Rectal smooth muscle tissue (tissue), 1 donor: ENCODE results near the gene SRPK1.

ENCODE experiments used
- H3K27ac ChIP-seq: one replicate; pipeline ENCODE4 v1.7.0; 2013; ENCODE audit warnings: low read depth, low read length, inconsistent platforms
- H3K27me3 ChIP-seq: one replicate; pipeline ENCODE4 v1.7.0; 2013; ENCODE audit warnings: low read length; ENCODE audit not compliant: control insufficient read depth, insufficient read depth
- H3K36me3 ChIP-seq: one replicate; pipeline ENCODE4 v1.7.0; 2013; ENCODE audit warnings: low read length; ENCODE audit not compliant: control insufficient read depth, insufficient read depth
- H3K4me1 ChIP-seq: one replicate; pipeline ENCODE4 v1.7.0; 2013; ENCODE audit warnings: low read length; ENCODE audit not compliant: control insufficient read depth, insufficient read depth
- H3K4me3 ChIP-seq: one replicate; pipeline ENCODE4 v1.7.0; 2013; ENCODE audit warnings: low read length
- H3K9ac ChIP-seq: one replicate; pipeline ENCODE4 v1.7.0; 2013; ENCODE audit warnings: low read length

SRPK1 gene

DNA sequence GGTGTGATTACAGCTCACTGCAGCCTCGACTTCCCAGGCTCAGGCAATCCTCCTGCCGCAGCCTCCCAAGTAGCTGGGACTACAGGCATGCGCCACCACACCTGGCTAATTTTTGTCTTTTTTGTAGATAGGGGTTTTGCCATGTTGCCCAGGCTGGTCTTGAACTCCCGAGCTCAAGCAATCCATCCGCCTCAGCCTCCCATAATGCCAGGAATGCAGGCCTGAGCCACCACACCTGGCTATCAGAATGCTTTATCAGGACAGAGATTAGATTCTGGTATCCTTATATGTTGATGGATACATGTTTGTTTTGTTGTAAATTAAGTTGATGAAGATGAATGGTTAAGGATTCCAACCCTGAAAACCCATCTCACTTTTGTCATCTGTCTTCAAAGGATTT lies 91.6 kb downstream of the SRPK1 start:
- Histone ChIP-seq H3K36me3 (no peaks in the 10 kb centered on the region), H3K9ac (no peak overlapping the region), H3K27me3 (no peaks in the 10 kb centered on the region)

DNA sequence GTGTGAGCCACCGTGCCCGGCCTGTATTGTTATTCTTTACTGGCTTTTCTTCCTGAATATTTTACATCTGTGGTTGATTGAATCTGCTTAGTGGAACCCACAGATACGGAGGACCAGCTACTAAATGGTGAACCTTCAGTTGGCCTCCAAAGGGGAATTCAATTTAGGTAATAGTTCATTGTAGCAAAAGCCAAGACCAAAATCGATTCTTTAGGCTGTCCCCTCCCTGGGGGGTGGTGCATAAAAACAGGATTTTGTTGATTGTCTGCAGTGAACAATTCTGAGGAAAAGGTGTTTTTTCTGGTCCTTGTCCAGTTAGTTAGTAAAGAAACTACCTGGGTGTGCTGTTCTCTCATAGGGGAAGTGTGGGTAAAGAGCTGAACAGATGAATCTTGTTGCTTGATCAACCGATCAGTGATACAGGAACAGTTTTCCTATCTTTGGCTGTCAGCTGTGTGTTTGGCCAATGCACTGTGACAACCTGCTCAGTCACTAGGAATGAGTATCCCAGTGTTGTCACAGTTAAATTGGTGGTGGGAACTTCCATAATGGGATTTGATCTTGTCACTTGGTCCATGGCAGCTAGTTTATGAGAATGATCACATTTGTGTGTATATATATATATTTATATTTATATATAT lies 96.2 kb downstream of the SRPK1 start:
- Histone ChIP-seq H3K27ac (no peak overlapping the region), H3K27me3 (no peaks in the 10 kb centered on the region), H3K4me3 (no peak overlapping the region), H3K36me3 (no peaks in the 10 kb centered on the region), H3K4me1 (no peaks in the 10 kb centered on the region), H3K9ac (no peak overlapping the region)

More for the DNA sequence above, 91.6 kb downstream of the SRPK1 start:
- Histone ChIP-seq H3K4me1 (no peaks in the 10 kb centered on the region), H3K4me3 (no peak overlapping the region), H3K27ac (no peak overlapping the region)

DNA sequence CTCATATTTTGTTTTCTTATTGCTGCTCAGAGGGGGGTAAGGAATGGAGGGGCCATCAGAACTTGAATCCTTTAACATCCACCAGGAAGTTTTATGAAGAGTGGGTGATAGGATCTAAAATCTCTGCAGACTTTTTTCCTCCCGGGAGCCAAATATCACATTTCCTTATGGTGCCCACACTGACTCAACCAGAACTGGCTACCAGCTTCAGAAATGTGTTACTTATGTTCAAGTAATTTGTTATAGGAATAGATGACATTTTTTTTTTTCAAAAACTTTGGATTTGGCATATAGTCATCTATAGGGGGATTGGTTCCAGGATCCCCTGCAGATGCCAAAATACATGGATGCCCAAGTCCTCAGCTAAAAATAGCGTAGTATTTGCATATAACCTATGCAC lies 97.3 kb downstream of the SRPK1 start:
- Histone ChIP-seq H3K4me3 (no peak overlapping the region), H3K4me1 (no peaks in the 10 kb centered on the region), H3K27me3 (no peaks in the 10 kb centered on the region), H3K36me3 (no peaks in the 10 kb centered on the region), H3K27ac (no peak overlapping the region), H3K9ac (no peak overlapping the region)

DNA sequence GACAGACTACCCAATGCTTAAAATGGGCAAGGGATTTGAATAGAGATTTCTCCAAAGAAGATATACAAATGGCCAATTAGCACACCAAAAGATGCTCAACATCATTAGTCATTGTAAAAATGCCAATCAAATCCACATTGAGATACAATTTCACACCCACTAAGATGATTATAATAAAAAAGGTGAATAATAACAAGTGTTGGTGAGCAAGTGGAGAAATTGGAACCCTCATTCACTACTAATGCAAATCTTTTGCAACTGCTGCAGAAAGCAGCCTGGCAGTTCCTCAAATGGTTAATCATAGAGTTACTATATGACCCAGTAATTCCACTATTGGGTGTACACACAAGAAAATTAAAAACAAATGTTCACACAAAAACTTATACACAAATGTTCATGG lies 103.4 kb downstream of the SRPK1 start:
- Histone ChIP-seq H3K4me1 (no peaks in the 10 kb centered on the region), H3K36me3 (no peaks in the 10 kb centered on the region)

DNA sequence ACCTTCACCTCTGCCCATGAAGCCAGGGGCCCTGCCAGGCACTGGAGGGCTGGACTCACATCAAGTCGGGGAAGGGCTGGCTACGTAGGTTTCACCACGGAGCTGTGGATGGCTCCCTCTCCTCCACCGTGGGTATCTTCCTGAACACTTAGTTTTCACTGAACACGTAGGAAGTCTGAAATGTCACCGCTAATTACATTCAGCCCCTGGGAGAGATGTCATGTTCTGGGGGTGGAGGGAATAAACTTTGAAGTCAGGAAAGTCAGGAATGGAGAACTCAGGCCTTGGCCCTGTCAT lies 109.3 kb downstream of the SRPK1 start:
- Histone ChIP-seq H3K27me3 (peaks cover 4% of the 10 kb centered on the region), H3K9ac (no peak overlapping the region), H3K4me3 (no peak overlapping the region), H3K27ac (no peak overlapping the region), H3K4me1 (no peaks in the 10 kb centered on the region), H3K36me3 (no peaks in the 10 kb centered on the region)

More for the DNA sequence above, 103.4 kb downstream of the SRPK1 start:
- Histone ChIP-seq H3K9ac (no peak overlapping the region), H3K4me3 (no peak overlapping the region), H3K27me3 (no peaks in the 10 kb centered on the region), H3K27ac (no peak overlapping the region)

- H3K27me3 ChIP-seq: peaks cover 5% of the 10 kb centered on the region
- H3K27ac ChIP-seq: no peak overlapping the region
Observed at GRCh38 chr6:35810971-35811698, 109.8 kb downstream of the SRPK1 start.

DNA sequence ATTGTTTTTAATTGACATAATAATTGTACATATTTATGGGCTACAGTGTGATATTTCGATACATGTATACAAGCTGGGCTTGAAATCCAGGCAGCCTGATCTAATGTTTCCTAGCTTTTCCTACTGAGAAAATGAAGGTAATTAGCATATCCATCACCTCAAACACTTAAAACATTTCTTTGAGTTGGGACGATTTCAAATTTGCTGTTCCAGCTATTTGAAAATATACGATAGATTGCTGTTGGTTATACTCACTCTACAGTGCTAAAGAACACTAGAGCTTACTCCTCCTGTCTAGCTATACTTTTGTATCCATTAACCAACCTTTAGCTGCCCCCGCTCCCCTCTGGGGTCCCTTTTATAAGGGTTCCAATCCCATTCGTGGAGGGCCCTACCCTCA lies 111.1 kb downstream of the SRPK1 start:
- no peak overlapping the region for H3K27ac ChIP-seq
- peaks cover 13% of the 10 kb centered on the region for H3K27me3 ChIP-seq
- no peaks in the 10 kb centered on the region for H3K4me1 ChIP-seq
- H3K4me3 ChIP-seq: no peak overlapping the region
- H3K9ac ChIP-seq: no peak overlapping the region
- H3K36me3 ChIP-seq: no peaks in the 10 kb centered on the region

More at GRCh38 chr6:35810971-35811698, 109.8 kb downstream of the SRPK1 start:
- Histone ChIP-seq H3K4me3 (no peak overlapping the region), H3K9ac (no peak overlapping the region), H3K4me1 (no peaks in the 10 kb centered on the region), H3K36me3 (no peaks in the 10 kb centered on the region)

GRCh38 chr6:35808688-35809087 lies 112.2 kb downstream of the SRPK1 start:
- no peak overlapping the region for H3K9ac ChIP-seq

GRCh38 chr6:35804996-35805736 lies 115.7 kb downstream of the SRPK1 start, which contains the start of gene LHFPL5:
TSS of gene LHFPL5 (plus strand) at chr6:35805352. CDS start at chr6:35805671, 319 bp downstream.
- Histone ChIP-seq H3K4me3 (peak within 1 kb of the TSS; percentile 15), H3K9ac (no peak within 1 kb of the TSS), H3K27ac (no peak within 1 kb of the TSS)

More at GRCh38 chr6:35808688-35809087, 112.2 kb downstream of the SRPK1 start:
- H3K27me3 ChIP-seq: peaks cover 13% of the 10 kb centered on the region
- H3K36me3 ChIP-seq: no peaks in the 10 kb centered on the region
- no peak overlapping the region for H3K27ac ChIP-seq
- no peak overlapping the region for H3K4me3 ChIP-seq
- no peaks in the 10 kb centered on the region for H3K4me1 ChIP-seq

GRCh38 chr6:35801148-35801547 lies 119.8 kb downstream of the SRPK1 start:
- no peaks in the 10 kb centered on the region for H3K36me3 ChIP-seq
- peaks cover 8% of the 10 kb centered on the region for H3K27me3 ChIP-seq
- no peaks in the 10 kb centered on the region for H3K4me1 ChIP-seq
- H3K9ac ChIP-seq: no peak overlapping the region
- no peak overlapping the region for H3K27ac ChIP-seq
- H3K4me3 ChIP-seq: no peak overlapping the region

More at GRCh38 chr6:35804996-35805736, 115.7 kb downstream of the SRPK1 start, which contains the start of gene LHFPL5:
- Histone ChIP-seq H3K36me3 (no peaks in the 10 kb centered on the region), H3K27me3 (peaks cover 13% of the 10 kb centered on the region), H3K4me1 (no peaks in the 10 kb centered on the region)

DNA sequence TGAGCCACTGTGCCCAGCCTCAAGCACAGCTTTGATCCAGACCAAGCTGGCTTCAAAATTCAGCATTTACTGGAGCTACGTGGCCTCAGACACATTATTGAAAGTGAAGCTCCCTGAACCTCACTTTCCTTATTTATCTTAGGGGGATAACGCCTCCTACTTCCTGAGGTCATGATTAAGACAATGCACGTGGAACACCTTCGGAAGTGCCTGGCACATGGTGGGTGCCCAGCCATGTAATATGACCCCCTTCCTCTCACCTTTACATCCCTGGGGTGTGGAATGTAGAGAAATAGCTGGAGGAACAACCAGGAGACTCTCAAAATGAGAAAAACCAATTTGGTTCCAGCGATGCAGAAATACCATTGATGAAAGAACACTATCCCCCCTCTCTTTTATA lies 122.2 kb downstream of the SRPK1 start:
- H3K27ac ChIP-seq: no peak overlapping the region

DNA sequence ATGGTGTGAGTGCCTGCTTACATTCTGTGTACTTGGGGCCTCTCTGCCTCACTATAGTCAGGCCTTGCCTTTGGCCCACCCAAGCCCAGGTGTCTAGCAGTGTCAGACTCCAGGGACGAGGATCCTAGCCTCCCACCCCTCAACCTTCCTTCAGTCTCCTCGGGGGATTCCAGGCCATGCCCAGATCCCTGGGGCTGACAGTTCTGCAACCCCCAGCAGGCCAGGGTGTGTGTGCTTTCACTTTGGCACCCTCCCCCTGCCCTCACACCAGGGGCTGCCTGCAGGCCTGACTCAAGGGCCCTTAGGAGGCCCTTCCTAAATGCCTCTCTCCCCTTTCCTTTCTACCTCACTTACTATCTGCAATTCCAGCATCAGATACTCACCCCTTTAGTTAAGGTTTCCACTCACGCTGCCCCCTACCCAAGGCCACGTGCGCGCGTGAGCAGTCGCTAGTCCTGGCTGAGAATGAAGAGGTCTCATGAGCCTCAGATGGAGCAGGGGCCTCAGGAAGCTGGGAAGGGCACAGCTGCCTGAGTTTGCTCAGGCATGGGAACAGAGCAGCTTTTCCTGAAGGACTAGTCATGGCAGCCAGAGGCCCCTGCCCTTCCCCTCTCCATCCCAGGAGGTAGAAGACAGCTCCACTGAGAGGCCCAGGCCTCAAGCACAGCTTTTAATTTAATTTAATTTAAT lies 122.9 kb downstream of the SRPK1 start:
- H3K4me3 ChIP-seq: no peak overlapping the region
- H3K27me3 ChIP-seq: no peaks in the 10 kb centered on the region

More for the DNA sequence above, 122.2 kb downstream of the SRPK1 start:
- H3K4me1 ChIP-seq: no peaks in the 10 kb centered on the region
- no peaks in the 10 kb centered on the region for H3K36me3 ChIP-seq
- H3K4me3 ChIP-seq: no peak overlapping the region
- no peak overlapping the region for H3K9ac ChIP-seq
- no peaks in the 10 kb centered on the region for H3K27me3 ChIP-seq

More for the DNA sequence above, 122.9 kb downstream of the SRPK1 start:
- no peaks in the 10 kb centered on the region for H3K4me1 ChIP-seq
- no peaks in the 10 kb centered on the region for H3K36me3 ChIP-seq
- no peak overlapping the region for H3K9ac ChIP-seq
- H3K27ac ChIP-seq: no peak overlapping the region
